ENCODE results near the gene DTL.
"Not testable (repeated sequence)": the region's sequence is repeated elsewhere in the genome, so short reads cannot be mapped to it uniquely, and the experiment has no call there.

Gene DTL, protein sequence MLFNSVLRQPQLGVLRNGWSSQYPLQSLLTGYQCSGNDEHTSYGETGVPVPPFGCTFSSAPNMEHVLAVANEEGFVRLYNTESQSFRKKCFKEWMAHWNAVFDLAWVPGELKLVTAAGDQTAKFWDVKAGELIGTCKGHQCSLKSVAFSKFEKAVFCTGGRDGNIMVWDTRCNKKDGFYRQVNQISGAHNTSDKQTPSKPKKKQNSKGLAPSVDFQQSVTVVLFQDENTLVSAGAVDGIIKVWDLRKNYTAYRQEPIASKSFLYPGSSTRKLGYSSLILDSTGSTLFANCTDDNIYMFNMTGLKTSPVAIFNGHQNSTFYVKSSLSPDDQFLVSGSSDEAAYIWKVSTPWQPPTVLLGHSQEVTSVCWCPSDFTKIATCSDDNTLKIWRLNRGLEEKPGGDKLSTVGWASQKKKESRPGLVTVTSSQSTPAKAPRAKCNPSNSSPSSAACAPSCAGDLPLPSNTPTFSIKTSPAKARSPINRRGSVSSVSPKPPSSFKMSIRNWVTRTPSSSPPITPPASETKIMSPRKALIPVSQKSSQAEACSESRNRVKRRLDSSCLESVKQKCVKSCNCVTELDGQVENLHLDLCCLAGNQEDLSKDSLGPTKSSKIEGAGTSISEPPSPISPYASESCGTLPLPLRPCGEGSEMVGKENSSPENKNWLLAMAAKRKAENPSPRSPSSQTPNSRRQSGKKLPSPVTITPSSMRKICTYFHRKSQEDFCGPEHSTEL

DNA sequence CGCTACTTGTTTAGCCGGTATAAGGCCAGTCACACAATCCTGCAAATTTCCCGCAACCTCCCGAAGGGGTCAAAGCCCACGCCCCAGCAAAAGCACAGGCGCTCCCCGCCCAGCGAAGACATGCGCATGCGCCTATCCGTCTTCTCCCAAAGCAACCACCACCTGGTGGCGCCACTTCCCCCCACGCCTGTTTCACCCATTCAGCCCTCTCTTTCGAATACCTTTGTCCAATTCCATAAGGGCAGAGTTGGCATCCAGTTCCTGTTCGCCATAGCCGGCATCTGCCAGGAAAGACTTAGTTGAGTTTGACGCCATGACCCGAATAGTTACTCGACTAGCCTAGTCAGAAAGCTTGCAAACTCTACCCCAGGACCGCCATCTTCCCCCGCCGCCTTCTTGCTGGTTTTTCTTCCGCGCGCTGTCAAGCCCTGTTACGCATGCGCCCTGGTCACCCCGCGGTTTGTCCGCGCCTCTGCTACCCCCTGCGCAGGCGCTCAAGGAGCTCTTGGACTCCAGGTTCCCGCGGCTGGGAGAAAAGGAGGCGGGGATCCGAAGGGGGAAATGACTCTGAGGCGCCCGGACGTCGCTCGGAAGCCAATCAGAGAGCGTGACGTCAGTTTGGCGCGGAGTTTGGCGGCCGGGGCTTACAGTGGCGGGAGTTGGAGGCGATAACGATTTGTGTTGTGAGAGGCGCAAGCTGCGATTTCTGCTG lies at the start of gene DTL, which contains the start of gene INTS7:
TSS of gene DTL (plus strand) at position 626 of the 712 bp plus-strand sequence. CDS start 143 bp downstream, outside the sequence.
TSS of gene INTS7 (minus strand) at position 435 of the 712 bp plus-strand sequence. CDS start at position 315, 120 bp downstream.
- DNase-seq: peak; percentile 99

DNA sequence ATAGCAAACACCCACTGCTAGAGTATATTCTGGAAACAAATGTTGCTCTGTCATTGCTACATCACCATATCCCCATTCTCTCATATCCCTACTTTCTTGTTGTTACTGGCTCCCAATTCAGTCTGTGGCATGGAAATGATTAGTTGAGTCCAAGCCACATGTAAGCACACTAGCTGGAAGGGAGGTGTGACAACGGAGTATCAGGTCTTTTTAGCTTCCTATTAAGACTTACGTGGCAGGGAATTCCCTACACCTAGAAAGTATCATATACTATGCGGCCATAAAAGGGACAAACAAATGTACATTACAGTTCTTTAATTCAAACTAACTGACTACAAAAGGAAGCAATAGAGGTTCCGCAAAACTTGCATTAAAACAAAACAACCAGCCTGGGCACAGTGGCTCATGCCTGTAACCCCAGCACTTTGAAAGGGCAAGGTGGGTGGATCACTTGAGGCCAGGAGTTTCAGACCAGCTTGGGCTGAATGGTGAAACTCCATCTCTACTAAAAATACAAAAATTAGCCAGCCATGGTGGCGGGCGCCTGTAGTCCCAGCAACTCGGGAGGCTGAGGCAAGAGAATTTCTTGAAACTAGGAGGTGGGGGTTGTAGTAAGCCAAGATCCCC lies 48.8 kb upstream of the DTL start:
- DNase-seq: no peak

GRCh38 chr1:211991695-211992094 lies 43.9 kb upstream of the DTL start:
- no peak for DNase-seq

DNA sequence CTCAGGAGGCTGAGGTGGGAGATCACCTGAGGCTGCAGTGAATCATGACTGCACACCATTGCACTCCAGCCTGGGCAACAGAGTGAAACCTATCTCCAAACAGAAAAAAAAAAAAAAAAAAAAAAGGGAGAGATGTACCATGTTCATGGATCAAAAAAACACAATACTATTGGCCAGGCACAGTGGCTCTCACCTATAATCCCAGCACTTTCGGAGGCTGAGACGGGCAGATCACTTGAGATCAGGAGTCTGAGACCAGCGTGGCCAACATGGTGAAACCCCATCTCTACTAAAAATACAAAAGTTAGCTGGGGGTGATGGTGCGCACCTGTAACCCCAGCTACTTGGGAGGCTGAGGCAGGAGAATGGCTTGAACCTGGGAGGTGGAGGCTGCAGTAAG lies 38.1 kb upstream of the DTL start:
- DNase-seq: not testable (repeated sequence)

DNA sequence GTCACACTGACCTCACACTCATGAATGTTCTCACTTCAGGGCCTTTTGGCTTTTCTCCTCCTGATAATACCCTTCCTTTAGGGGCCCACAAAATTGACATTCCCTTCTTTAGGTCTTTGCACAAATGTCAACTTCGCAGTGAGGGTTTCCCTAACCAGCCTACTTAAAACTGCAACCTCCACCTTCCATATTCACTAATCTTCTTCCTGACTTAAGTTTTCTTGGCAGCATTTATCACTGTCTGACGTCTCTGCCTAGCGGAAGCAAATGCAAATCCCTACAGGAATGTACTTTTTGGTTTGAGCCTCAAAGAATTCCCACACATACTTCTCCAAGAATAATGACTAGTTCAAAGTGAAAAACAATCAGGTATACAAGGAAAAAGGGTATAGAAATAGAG lies 33.0 kb upstream of the DTL start:
- DNase-seq: peak; percentile 2

GRCh38 chr1:212004895-212005608 lies 30.5 kb upstream of the DTL start:
- DNase-seq: peak; percentile 38

GRCh38 chr1:212007178-212007577 lies 28.4 kb upstream of the DTL start:
- DNase-seq: no peak

DNA sequence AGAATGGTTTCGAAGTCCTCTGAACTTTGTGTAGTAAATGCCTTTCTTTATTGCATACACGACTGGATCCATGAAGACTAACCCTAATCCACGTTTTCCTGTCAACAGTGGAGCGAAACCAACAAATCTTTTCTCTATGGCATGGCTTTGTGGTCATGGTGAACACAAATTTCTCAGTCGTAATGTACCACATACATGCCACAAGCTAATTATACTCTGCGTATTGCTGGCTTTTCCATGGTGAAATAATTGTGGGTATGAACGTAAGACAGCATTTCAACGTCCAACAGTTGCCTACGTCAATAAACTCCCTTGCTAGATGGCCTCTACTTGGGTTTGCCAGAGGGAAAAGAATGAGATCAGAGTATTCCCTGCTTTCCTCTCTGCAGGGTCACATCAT lies 27.7 kb upstream of the DTL start:
- peak; percentile 61 for DNase-seq

DNA sequence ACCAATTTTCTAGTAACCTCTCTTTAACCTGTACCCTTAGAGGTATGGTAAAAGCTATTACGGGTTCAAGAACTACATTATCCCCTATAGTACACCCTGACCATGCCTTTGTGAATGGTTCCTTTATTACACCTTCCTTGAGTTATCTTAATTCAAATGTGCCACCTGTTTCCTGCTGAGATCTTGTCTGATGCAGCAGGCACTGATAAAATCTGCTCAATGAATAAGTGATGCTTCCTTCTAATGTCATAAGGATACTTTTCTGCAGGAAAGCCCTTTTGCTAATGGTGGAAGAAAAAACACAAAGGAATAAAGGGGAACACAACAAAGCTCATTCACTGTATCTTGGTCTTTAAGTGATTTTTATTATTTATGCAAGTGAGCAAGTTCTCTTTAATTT lies 26.0 kb upstream of the DTL start:
- DNase-seq: no peak

- no peak for DNase-seq
These were observed 25.5 kb upstream of the DTL start for GRCh38 chr1:212010004-212010403.

DNA sequence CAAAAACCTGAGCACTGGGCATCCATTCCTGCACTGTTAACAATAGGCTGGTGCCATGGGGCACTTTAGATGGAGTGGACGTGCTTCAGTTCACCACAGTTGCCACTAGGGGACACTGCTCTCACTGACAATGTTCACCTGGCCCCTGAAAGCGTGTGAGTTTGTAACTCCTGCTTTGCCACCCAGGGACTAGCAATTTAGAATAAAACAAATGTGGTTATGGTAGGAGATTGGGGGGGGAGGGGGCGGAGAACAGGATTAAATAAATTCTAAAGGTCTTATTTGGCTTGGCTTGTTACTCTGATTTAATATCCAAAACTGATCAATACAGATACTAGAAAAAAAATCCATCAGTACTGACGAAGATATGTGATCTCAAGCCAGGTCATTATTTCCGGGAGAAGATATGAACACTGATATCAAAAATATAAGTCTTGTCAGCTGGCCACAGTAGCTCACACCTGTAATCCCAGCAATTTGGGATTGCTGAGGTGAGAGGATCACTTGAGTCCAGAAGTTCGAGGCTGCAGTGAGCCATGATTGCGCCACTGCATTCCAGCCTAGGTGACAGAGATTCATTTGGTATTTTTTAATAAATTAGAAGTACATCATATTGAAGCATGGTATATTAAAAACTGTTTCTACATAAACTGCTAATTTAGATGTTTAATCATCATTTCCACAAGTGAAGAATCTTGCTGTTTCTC lies 23.4 kb upstream of the DTL start:
- DNase-seq: peak; percentile 63

DNA sequence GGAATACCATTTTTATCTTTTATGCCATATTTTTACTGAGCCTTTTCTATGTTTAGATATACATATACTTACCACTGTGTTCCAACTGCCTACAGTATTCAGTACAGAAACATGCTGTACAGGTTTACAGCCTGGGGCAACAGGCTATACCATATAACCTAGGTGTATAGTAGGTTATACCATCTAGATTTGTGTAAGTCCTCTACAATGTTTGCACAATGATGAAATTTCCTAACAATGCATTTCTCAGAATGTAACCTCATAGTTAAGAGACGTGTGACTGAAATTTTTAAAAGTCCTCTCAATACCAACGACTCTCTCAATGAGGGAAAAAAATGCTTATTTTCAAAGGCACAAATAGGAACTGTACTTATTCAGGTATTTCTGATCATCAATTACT lies 21.9 kb upstream of the DTL start:
- DNase-seq: no peak

- DNase-seq: no peak
These were observed 14.6 kb upstream of the DTL start for GRCh38 chr1:212020975-212021374.

DNA sequence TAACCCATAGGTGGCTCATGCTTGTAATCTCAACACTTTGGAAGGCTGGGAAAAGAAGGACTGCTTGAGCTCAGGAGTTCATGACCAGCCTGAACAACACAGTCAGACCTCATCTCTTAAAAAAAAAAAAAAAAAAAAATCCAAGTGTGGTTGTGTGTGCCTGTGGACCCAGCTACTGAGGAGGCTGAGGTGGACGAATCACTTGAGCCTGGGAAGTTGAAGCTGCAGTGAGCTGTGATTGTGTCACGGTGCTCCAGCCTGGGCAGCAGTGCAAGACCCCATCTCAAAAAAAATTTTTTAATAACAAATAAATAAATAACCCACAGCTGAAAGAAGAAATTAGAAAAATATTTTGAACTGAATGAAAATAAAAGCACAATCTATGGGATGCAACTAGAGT lies 14.0 kb upstream of the DTL start:
- peak; percentile 10 for DNase-seq

DNA sequence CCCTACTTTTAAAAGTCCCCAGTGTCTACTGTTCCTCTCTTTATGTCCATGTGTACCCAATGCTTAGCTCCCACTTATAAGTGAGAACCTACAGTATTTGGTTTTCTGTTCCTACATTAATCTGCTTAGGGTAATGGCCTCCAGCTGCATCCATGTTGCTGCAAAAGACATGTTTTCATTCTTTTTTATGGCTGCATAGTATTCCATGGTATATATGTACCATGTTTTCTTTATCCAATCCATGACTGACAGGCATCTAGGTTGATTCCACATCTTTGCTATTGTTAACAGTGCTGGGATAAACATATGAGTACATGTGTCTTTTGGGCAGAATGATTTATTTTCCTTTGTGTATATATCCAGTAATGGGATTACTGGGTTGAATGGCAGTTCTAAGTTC lies 12.6 kb upstream of the DTL start:
- not testable (repeated sequence) for DNase-seq

DNA sequence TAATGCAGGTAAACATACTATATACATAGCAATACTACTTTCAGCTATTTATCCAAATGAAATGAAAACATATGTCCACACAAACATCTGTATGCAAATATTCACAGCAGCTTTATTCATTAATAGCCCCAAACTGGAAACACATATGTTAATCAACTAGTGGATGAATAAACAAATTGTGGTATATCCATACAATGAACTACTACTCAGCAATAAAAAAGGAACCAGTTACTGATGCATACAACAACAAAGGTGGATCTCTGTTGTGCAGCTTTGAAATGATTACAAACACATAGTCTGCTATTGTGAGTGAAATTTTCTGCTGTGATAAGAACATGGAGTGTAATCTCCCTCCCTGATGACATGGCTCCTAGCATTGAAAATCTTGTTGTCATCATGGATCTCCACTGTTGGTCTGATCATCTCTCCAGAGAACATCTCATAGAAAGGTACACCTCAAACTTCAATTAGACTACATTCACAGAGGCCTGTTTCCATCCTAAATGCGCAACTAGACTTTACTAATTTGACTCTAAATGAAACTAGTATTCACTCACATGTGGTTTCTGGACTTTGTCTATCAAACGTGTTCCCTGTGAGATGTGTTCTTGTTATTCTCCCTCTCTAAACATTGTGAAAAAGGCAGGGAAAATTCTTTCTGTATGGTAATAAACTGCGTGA lies 10.9 kb upstream of the DTL start:
- DNase-seq: no peak

- DNase-seq: not testable (repeated sequence)
These were observed 7.8 kb upstream of the DTL start for GRCh38 chr1:212027727-212028126.

DNA sequence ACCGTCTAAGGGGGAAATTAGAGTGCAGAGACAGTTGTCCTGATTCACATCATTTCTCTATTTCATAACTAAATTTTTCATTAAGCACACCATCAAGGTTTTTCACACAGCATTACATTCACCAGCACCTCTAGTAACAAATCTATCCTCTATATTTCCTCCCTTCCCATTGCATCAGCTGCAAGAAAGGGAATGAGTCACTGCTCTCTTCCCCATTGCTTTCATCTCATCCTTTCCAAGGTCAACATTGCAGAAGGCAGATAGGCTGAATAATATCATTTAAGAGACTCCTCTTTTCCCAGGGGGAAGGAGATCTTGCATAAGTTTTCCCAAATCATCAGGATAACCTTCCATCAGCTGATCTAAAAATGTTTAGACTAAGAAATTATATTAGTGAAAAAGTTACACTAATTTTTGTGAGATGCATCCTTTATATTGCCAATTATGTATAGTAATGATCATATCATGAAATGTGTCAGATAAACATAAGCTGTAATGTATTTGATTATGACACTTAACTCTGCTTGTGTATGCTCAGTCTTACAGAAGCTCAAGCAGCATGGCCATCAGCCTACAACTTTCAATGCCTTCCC lies 4.5 kb upstream of the DTL start:
- peak; percentile 94 for DNase-seq

DNA sequence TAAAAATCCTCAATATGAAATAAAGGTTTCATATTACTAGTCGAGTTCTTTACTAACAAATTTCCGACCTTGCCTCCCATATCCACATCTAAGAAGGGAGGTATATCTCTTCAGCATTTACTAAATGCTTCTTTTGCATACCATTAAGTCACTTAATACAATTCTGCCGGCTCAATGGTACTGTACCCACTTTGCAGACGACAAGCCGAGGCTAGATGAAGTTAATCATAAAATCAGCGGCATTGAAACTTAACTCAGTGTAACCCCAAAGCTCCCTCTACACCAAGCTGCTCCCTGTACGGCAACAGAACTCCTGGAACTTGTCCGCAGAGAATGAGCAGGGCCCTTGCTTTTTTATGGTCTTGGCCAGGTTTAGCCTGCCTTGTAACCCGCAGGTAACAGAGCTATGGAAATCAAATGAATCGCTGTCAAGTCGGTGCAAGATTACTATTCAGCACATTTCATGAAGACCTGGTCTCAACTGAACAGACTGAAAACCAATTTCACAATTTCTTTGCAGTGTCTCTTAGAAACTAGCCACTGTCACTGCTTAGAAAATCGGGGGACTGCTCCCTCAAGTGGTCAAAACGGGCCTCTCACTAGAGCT lies 929 bp upstream of the DTL start:
- DNase-seq: no peak
